Panc1 (cell line): ENCODE results near the gene DLL4.

ENCODE experiments used
- CTCF ChIP-seq: fragments of 450-650 bp; IDR thresholded peaks from 2 replicates; pipeline ENCODE4 v1.5.1; 2017; ENCODE audit warnings: mild to moderate bottlenecking
- POLR2AphosphoS5 ChIP-seq: IDR thresholded peaks from 2 replicates; pipeline ENCODE4 v1.6.1; 2012; ENCODE audit warnings: mild to moderate bottlenecking, low read depth, low read length, moderate library complexity
- SIN3A ChIP-seq: IDR thresholded peaks from 2 replicates; pipeline ENCODE4 v1.6.1; 2012; ENCODE audit warnings: low read depth, mild to moderate bottlenecking, low read length, moderate library complexity, borderline replicate concordance; ENCODE audit not compliant: insufficient read depth
- TCF7L2 ChIP-seq: IDR thresholded peaks from 2 replicates; pipeline ENCODE4 v1.6.1; 2011; ENCODE audit warnings: mild to moderate bottlenecking, low read depth, low read length, inconsistent platforms
- TF ChIP-seq, protein P1 (sequence below), 2 experiments: IDR thresholded peaks; 2 replicates each; pipeline ENCODE4 v1.6.1; 2011 to 2012; ENCODE audit warnings: low read depth in 2 of 2, control low read depth in 1 of 2, low read length in 1 of 2, mild to moderate bottlenecking in 1 of 2, moderate library complexity in 1 of 2; ENCODE audit not compliant: insufficient read depth in 1 of 2

- no peak for TF ChIP-seq POLR2AphosphoS5
- TF ChIP-seq CTCF: no peak
- TF ChIP-seq, protein P1, sequence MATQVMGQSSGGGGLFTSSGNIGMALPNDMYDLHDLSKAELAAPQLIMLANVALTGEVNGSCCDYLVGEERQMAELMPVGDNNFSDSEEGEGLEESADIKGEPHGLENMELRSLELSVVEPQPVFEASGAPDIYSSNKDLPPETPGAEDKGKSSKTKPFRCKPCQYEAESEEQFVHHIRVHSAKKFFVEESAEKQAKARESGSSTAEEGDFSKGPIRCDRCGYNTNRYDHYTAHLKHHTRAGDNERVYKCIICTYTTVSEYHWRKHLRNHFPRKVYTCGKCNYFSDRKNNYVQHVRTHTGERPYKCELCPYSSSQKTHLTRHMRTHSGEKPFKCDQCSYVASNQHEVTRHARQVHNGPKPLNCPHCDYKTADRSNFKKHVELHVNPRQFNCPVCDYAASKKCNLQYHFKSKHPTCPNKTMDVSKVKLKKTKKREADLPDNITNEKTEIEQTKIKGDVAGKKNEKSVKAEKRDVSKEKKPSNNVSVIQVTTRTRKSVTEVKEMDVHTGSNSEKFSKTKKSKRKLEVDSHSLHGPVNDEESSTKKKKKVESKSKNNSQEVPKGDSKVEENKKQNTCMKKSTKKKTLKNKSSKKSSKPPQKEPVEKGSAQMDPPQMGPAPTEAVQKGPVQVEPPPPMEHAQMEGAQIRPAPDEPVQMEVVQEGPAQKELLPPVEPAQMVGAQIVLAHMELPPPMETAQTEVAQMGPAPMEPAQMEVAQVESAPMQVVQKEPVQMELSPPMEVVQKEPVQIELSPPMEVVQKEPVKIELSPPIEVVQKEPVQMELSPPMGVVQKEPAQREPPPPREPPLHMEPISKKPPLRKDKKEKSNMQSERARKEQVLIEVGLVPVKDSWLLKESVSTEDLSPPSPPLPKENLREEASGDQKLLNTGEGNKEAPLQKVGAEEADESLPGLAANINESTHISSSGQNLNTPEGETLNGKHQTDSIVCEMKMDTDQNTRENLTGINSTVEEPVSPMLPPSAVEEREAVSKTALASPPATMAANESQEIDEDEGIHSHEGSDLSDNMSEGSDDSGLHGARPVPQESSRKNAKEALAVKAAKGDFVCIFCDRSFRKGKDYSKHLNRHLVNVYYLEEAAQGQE (IDR thresholded peaks at IDR 0.05; ENCODE audit: insufficient read depth in 1 of 2, low read depth in 2 of 2, low read length in 1 of 2): no peak
- TF ChIP-seq TCF7L2: no peak
- TF ChIP-seq SIN3A: no peak; the same call in 1 of the 2 replicates
These were observed 34.3 kb upstream of the DLL4 start for GRCh38 chr15:40894681-40895448.
